K562 (cell line): ENCODE data around the gene SYNPO2. TPM values are rescaled to one million over a fixed set of nuclear protein-coding genes. Genes with fewer than 3 reads are reported as not detected.

Experiments
- ATAC-seq: fragments of 200-7000 bp; cut with Tn5 transposase; 3 replicates; pipeline ENCODE4 v1.9.1; 2020; ENCODE audit warnings: moderate library complexity
- BruUV-seq: library from RNA; stranded (reverse); fragments of 400-500 nt; replicated peaks from 2 replicates; lab custom pipeline; 2021; lab: Mats Ljungman, UMichigan
- CTCF ChIA-PET: fragments of 300-600 bp; formaldehyde crosslinking; extraction: SDS; loops from one replicate; lab custom pipeline; 2021; ENCODE audit warnings: low intra/inter-chr PET ratio; lab: Yijun Ruan, JAX
- POLR2A ChIA-PET: fragments of 300-600, 350-650 bp; sonication (Branson Sonifier 250); formaldehyde crosslinking; extraction: SDS; loops from one replicate; lab custom pipeline; 2021; ENCODE audit warnings: antibody characterized with exemption, inconsistent platforms; lab: Yijun Ruan, JAX
- DNase-seq, 4 experiments: peaks; one replicate each; pipeline versions ENCODE4 v3.0.0 to v3.0.0-alpha.2; 2011 to 2018; ENCODE audit warnings: low spot score in 3 of 4, mixed read lengths in 3 of 4; ENCODE audit errors: extremely low read depth in 1 of 4
- FAIRE-seq: peaks from 2 replicates; lab custom pipeline; 2011; peaks lifted over from hg19 to GRCh38; lab: Jason Lieb, UNC
- H2AFZ ChIP-seq: 2 replicates; pipeline ENCODE4 v1.6.0; 2011; ENCODE audit warnings: low read depth, low read length, control low read depth, inconsistent platforms
- H3K27ac ChIP-seq: fragments of 200-600 bp; 3 replicates; pipeline ENCODE4 v1.8.0; 2011; ENCODE audit warnings: low read depth, mild to moderate bottlenecking, control low read depth, inconsistent platforms, low read length, moderate library complexity, mixed read lengths; ENCODE audit errors: extremely low read depth
- H3K27me3 ChIP-seq, 2 experiments: fragments of 300-600 bp in 1 of 2; 2 replicates in 1 of 2; 3 replicates in 1 of 2; pipeline versions ENCODE4 v1.6.0 to v1.8.0; 2011; ENCODE audit warnings: inconsistent platforms in 2 of 2, low read length in 2 of 2, mild to moderate bottlenecking in 1 of 2, mixed read lengths in 1 of 2, moderate library complexity in 1 of 2; ENCODE audit not compliant: control insufficient read depth in 2 of 2, insufficient read depth in 2 of 2
- H3K36me3 ChIP-seq: fragments of 300-600 bp; 3 replicates; pipeline ENCODE4 v1.8.0; 2011; ENCODE audit warnings: mild to moderate bottlenecking, low read length, inconsistent platforms; ENCODE audit not compliant: control insufficient read depth, insufficient read depth
- H3K4me1 ChIP-seq, 2 experiments: fragments of 200-600 bp in 1 of 2; replicated peaks in 1 of 2; 2 replicates in 1 of 2; 3 replicates in 1 of 2; pipeline versions ENCODE4 v1.5.1 to v1.8.0; 2011; ENCODE audit warnings: inconsistent platforms in 2 of 2, low read length in 2 of 2, mild to moderate bottlenecking in 1 of 2, mixed read lengths in 1 of 2, moderate library complexity in 1 of 2; ENCODE audit not compliant: control insufficient read depth in 2 of 2, insufficient read depth in 2 of 2
- H3K4me2 ChIP-seq: 2 replicates; pipeline ENCODE4 v1.6.1; 2011; ENCODE audit warnings: low read length, control low read depth, inconsistent platforms, mixed read lengths; ENCODE audit not compliant: insufficient read depth
- H3K4me3 ChIP-seq: fragments of 200-600 bp; sonication (generic), shearing (Covaris generic); 2 replicates; pipeline ENCODE4 v1.5.1; 2016; ENCODE audit warnings: control low read depth, inconsistent platforms
- H3K79me2 ChIP-seq: fragments of 200-600 bp; 3 replicates; pipeline ENCODE4 v1.8.0; 2011; ENCODE audit warnings: low read length, inconsistent platforms; ENCODE audit not compliant: control insufficient read depth, insufficient read depth
- H3K9ac ChIP-seq, 2 experiments: 2 replicates each; pipeline versions ENCODE4 v1.6.0 to v1.6.1; 2011; ENCODE audit warnings: low read depth in 2 of 2, low read length in 2 of 2, control low read depth in 1 of 2, inconsistent platforms in 1 of 2, mild to moderate bottlenecking in 1 of 2, mixed read lengths in 1 of 2; ENCODE audit not compliant: insufficient read depth in 1 of 2
- H3K9me1 ChIP-seq: one replicate; pipeline ENCODE4 v1.6.0; 2011; ENCODE audit warnings: inconsistent platforms, mild to moderate bottlenecking, low read length, moderate library complexity; ENCODE audit not compliant: control insufficient read depth, insufficient read depth
- H3K9me3 ChIP-seq: replicated peaks from 2 replicates; pipeline ENCODE4 v1.5.1; 2011; ENCODE audit warnings: low read depth, low read length, inconsistent platforms; ENCODE audit not compliant: control insufficient read depth, insufficient read depth
- H4K20me1 ChIP-seq: replicated peaks from 2 replicates; pipeline ENCODE4 v1.6.1; 2011; ENCODE audit warnings: low read length, inconsistent platforms, mixed read lengths; ENCODE audit not compliant: control insufficient read depth, insufficient read depth
- ATF7 ChIP-seq: fragments of 450-650 bp; IDR thresholded peaks from 2 replicates; pipeline ENCODE4 v1.7.1; 2014; ENCODE audit warnings: mild to moderate bottlenecking, moderate library complexity
- CCNT2 ChIP-seq: IDR thresholded peaks from 2 replicates; pipeline ENCODE4 v1.6.1; 2011; ENCODE audit warnings: borderline replicate concordance, low read depth, mild to moderate bottlenecking, moderate library complexity, mixed read lengths, low read length; ENCODE audit not compliant: insufficient read length; ENCODE audit errors: extremely low read depth
- HBP1 ChIP-seq: fragments of 450-650 bp; formaldehyde crosslinking; IDR thresholded peaks from 2 replicates; pipeline ENCODE4 v1.4.0; 2022; ENCODE audit warnings: missing genetic modification characterization
- HOMEZ ChIP-seq: fragments of 250-450 bp; sonication (Bioruptor Pico); IDR thresholded peaks from 2 replicates; pipeline ENCODE4 v1.4.0; 2020; ENCODE audit warnings: mild to moderate bottlenecking, moderate library complexity
- PCBP1 ChIP-seq: fragments of 200-400 bp; formaldehyde crosslinking; IDR thresholded peaks from 2 replicates; pipeline ENCODE4 v1.6.1; 2018; ENCODE audit warnings: mild to moderate bottlenecking, low read depth, low read length; ENCODE audit not compliant: poor library complexity, severe bottlenecking
- POU5F1 ChIP-seq: fragments of 150-350 bp; IDR thresholded peaks from 2 replicates; pipeline ENCODE4 v1.6.1; 2014; ENCODE audit warnings: borderline replicate concordance, low read length, low read depth, mild to moderate bottlenecking; ENCODE audit not compliant: partially characterized antibody
- PRDM10 ChIP-seq: fragments of 450-650 bp; IDR thresholded peaks from 2 replicates; pipeline ENCODE4 v1.6.1; 2018; ENCODE audit not compliant: partially characterized antibody
- SMAD1 ChIP-seq: fragments of 150-350 bp; IDR thresholded peaks from 2 replicates; pipeline ENCODE4 v1.6.1; 2014; ENCODE audit warnings: low read length, low read depth; ENCODE audit not compliant: partially characterized antibody
- TFAP4 ChIP-seq: sonication (generic); formaldehyde crosslinking; IDR thresholded peaks from 2 replicates; pipeline ENCODE4 v1.8.0; 2022; ENCODE audit warnings: missing genetic modification reagents, mild to moderate bottlenecking, moderate library complexity, borderline replicate concordance
- U2AF1 ChIP-seq: fragments of 200-400 bp; formaldehyde crosslinking; optimal IDR thresholded peaks from 2 replicates; pipeline ENCODE3; 2017; ENCODE audit warnings: mild to moderate bottlenecking, low read depth, low read length, moderate library complexity
- ZNF121 ChIP-seq: sonication (generic); formaldehyde crosslinking; conservative IDR thresholded peaks from 2 replicates; pipeline ENCODE4 v1.8.0; 2022; ENCODE audit warnings: missing genetic modification reagents
- ZSCAN29 ChIP-seq: fragments of 450-650 bp; IDR thresholded peaks from 2 replicates; pipeline ENCODE4 v1.6.1; 2017
- WGBS: fragments of 100-300 bp; shearing (Covaris generic); methylation state at CpG from one replicate; pipeline ENCODE4 v1.1.6; 2016; ENCODE audit warnings: low coverage, mixed read lengths; ENCODE audit not compliant: insufficient coverage; ENCODE audit errors: missing lambda C conversion rate; 5-methylcytosine and 5-hydroxymethylcytosine counted together
- in situ Hi-C: fragments of 300-500 bp; cut with MboI; formaldehyde crosslinking; loops from 4 replicates; pipeline ENCODE4 v1.15.0; 2018; ENCODE audit warnings: inconsistent platforms, mixed read lengths
- intact Hi-C: fragments of 100-400 bp; cut with micrococcal nuclease; formaldehyde crosslinking; loops from 2 replicates; pipeline ENCODE4 v1.14.2; 2022
- polyA plus RNA-seq, 8 experiments: library from polyadenylated mRNA; depleted of rRNA in 4 of 8; stranded (reverse) in 5 of 8; unstranded in 3 of 8; fragments of >200 nt; fragmentation: Nextera tagmentation in 2 of 8; fragmentation: Illumina TruSeq in 1 of 8; extraction: Ambion mirVana in 2 of 8; extraction: Trizol in 1 of 8; gene quantifications; 2 replicates each; pipeline versions ENCODE4 v1.2.1 to v1.2.3, GENCODE V29; 2011 to 2014; ENCODE audit warnings: inconsistent platforms in 1 of 8, missing spikeins in 1 of 8
- total RNA-seq, 7 experiments: library from RNA; depleted of rRNA in 6 of 7; stranded (reverse); fragments of >200 nt in 6 of 7; fragmentation: Illumina TruSeq in 2 of 7; extraction: Trizol in 2 of 7; gene quantifications; 2 replicates each; pipeline versions ENCODE4 v1.2.1 to v1.2.3, GENCODE V29; 2011 to 2021; ENCODE audit warnings: low replicate concordance in 1 of 7

The SYNPO2 gene
- total and polyA plus RNA-seq, 9 of the 15 experiments (the other 6 are each of a cell fraction or from before 2014, with no cell fraction given), result 0.03 to 0.18 TPM; not detected in 7

- H2AFZ ChIP-seq, result no peak overlapping the region
Observed at GRCh38 chr4:118983293-118983692, 94.6 kb downstream of the SYNPO2 start.

More at GRCh38 chr4:118983293-118983692, 94.6 kb downstream of the SYNPO2 start:
- intact Hi-C loops (loop anchor here (2.0 to 10.0 kb wide), 4 partner anchors 54 to 1066 kb away; no protein-coding TSS in a partner anchor), in situ Hi-C loops (no loop called here)
- Histone ChIP-seq H3K27me3 (peaks cover 0 to 7% of the 10 kb centered on the region in 2 experiments; a peak in 2 of 5 replicates), H3K36me3 (no peaks in the 10 kb centered on the region), H3K9me1 (no peaks in the 10 kb centered on the region), H3K4me2 (no peak overlapping the region), H3K27ac (no peak overlapping the region), H3K4me1 (no peaks in the 10 kb centered on the region), H3K9ac (no peak overlapping the region), H3K9me3 (no peaks in the 10 kb centered on the region; the same call in 1 of the 2 replicates), H3K4me3 (no peak overlapping the region), H4K20me1 (no peaks in the 10 kb centered on the region), H3K79me2 (no peaks in the 10 kb centered on the region)
- WGBS, result 0% methylated on average over 2 of the region's 2 CpGs
- TF ChIP-seq ZNF121 (CRISPR knock-in tag) (no peak), HOMEZ (CRISPR knock-in tag) (no peak), SMAD1 (no peak), POU5F1 (no peak), HBP1 (CRISPR knock-in tag) (no peak), CCNT2 (no peak), PRDM10 (no peak), TFAP4 (CRISPR knock-in tag) (no peak), U2AF1 (no peak), ZSCAN29 (no peak), PCBP1 (no peak), ATF7 (no peak)
- no peak for DNase-seq
- CTCF ChIA-PET, result no interaction called here
- POLR2A ChIA-PET, result no interaction called here
- no TSS peak for BruUV-seq
- ATAC-seq, result no peak
- FAIRE-seq, result no peak
